Endodermal cell (in vitro differentiated cells): ENCODE data around the gene SCN2B. TPM values are rescaled to one million over a fixed set of nuclear protein-coding genes. Genes with fewer than 3 reads are reported as not detected.

Source experiments
- DNase-seq: peaks from one replicate; pipeline ENCODE4 v3.0.0-alpha.2; 2017
- H3K27ac ChIP-seq: 2 replicates; pipeline ENCODE4 v1.5.1; 2013; ENCODE audit warnings: mild to moderate bottlenecking, low read depth, low read length, moderate library complexity
- H3K27me3 ChIP-seq: 2 replicates; pipeline ENCODE4 v1.6.1; 2013; ENCODE audit warnings: mild to moderate bottlenecking, low read length, moderate library complexity; ENCODE audit not compliant: insufficient read depth, control insufficient read depth, poor library complexity, severe bottlenecking
- H3K36me3 ChIP-seq: 2 replicates; pipeline ENCODE4 v1.7.0; 2013; ENCODE audit warnings: mild to moderate bottlenecking, low read length, moderate library complexity; ENCODE audit not compliant: control insufficient read depth, insufficient read depth
- H3K4me1 ChIP-seq: one replicate; pipeline ENCODE4 v1.7.0; 2013; ENCODE audit warnings: low read length; ENCODE audit not compliant: control insufficient read depth, insufficient read depth
- H3K4me3 ChIP-seq: 2 replicates; pipeline ENCODE4 v1.5.1; 2013; ENCODE audit warnings: mild to moderate bottlenecking, low read length, moderate library complexity
- H3K9ac ChIP-seq: 2 replicates; pipeline ENCODE4 v1.6.1; 2013; ENCODE audit warnings: mild to moderate bottlenecking, low read length, moderate library complexity; ENCODE audit not compliant: poor library complexity, severe bottlenecking; ENCODE audit errors: extremely low read depth
- H3K9me3 ChIP-seq: 2 replicates; pipeline ENCODE4 v1.6.1; 2013; ENCODE audit warnings: mild to moderate bottlenecking, low read length, moderate library complexity; ENCODE audit not compliant: control insufficient read depth
- H3K27ac Mint-ChIP-seq: 2 replicates; pipeline ENCODE4 v1.8.0; 2020; ENCODE audit warnings: mixed read lengths
- H3K27me3 Mint-ChIP-seq: 2 replicates; pipeline ENCODE4 v1.8.0; 2021; ENCODE audit warnings: mild to moderate bottlenecking, mixed read lengths; ENCODE audit not compliant: insufficient read depth
- H3K36me3 Mint-ChIP-seq: 2 replicates; pipeline ENCODE4 v1.8.0; 2020; ENCODE audit warnings: low read depth, mixed read lengths
- H3K4me1 Mint-ChIP-seq: 2 replicates; pipeline ENCODE4 v1.8.0; 2020; ENCODE audit warnings: mixed read lengths
- H3K4me3 Mint-ChIP-seq: 2 replicates; pipeline ENCODE4 v1.8.0; 2020; ENCODE audit warnings: mild to moderate bottlenecking, moderate library complexity, mixed read lengths
- H3K9me3 Mint-ChIP-seq: 2 replicates; pipeline ENCODE4 v1.8.0; 2020; ENCODE audit warnings: mild to moderate bottlenecking, mixed read lengths
- WGBS, 2 experiments: methylation state at CpG; one replicate each; pipeline versions ENCODE4 v1.1.5 to v1.1.7; 2013; ENCODE audit warnings: missing lambda C conversion rate in 2 of 2, mixed read lengths in 1 of 2; ENCODE audit not compliant: insufficient coverage in 1 of 2, insufficient read length in 1 of 2; 5-methylcytosine and 5-hydroxymethylcytosine counted together
- total RNA-seq, 2 donors: library from RNA; stranded (reverse); fragmentation: NEBNext Ultra II Directional in 1 of 2; extraction: Animal tissue kit (Norgen Biotek cat#: 25700) in 1 of 2; gene quantifications; 2 replicates in 1 of 2; 3 replicates in 1 of 2; pipeline ENCODE4 v1.2.1, GENCODE V29; 2021
- TF ChIP-seq, protein P1 (sequence below): fragments of 200-600 bp; sonication (generic); conservative IDR thresholded peaks from 2 replicates; pipeline ENCODE4 v1.5.0; 2021; ENCODE audit warnings: antibody characterized with exemption, mild to moderate bottlenecking

The SCN2B gene
- total RNA-seq, 2 donors from 2014 or later = 0.11 to 0.20 TPM

DNA sequence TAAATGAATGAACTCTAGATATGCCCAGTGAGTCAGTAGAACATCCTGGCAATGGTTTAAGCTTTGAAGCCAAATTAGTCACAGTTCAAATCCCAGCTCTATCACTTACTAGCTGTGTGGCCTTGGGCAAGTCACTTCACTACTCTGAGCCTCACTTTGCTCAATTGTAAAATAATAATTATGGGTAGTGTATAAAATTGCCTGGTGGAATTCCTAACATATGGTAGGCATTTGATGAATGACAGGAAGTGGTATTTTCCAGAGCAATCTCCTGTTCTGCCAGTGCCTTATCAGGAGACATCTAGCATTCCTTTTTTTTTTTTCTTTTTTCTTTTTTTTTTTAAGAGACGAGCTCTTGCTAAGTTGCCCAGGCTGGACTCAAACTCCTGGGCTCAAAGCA is 36.9 kb downstream of the SCN2B start:
- no peaks in the 10 kb centered on the region for H3K9me3 ChIP-seq
- no peaks in the 10 kb centered on the region for H3K36me3 Mint-ChIP-seq
- H3K27me3 Mint-ChIP-seq = peaks cover 70% of the 10 kb centered on the region

DNA sequence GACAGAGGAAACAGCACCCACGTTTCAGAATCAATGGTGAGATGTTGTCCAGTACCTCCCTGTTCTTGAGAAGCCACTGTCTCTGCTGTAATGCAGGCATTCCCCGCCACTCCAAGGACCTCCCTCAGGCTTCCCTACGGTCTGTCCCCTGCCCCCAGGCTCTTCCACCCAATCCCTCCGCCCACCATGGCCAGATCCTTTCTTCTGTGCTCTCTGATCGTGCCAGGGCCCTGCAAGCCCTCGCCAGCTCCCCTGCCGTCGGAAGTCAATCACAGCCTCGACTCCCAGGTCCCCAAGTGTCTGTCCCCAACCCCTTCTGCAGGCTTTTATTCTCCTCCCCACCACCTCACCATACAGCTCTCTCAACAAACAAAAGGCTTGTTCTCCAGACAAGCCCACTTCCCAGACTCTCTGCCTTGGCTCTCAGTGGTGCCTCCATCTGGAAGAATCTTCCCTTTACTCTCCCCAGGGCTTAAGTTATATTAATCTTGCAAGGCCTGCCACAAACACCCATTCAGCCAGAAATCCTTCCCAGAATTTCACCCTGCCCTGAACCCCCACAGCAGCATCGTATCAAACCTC is 37.5 kb downstream of the SCN2B start:
- no peaks in the 10 kb centered on the region for H3K36me3 Mint-ChIP-seq
- Histone ChIP-seq H3K9me3 (no peaks in the 10 kb centered on the region), H3K27ac (no peak overlapping the region), H3K4me1 (no peaks in the 10 kb centered on the region), H3K27me3 (peaks cover 23% of the 10 kb centered on the region), H3K36me3 (no peaks in the 10 kb centered on the region), H3K9ac (no peak overlapping the region), H3K4me3 (no peak overlapping the region)
- H3K9me3 Mint-ChIP-seq = no peaks in the 10 kb centered on the region
- WGBS, 2 experiments = 56 to 70% methylated on average over 3 to 10 of the region's 10 CpGs
- H3K4me3 Mint-ChIP-seq = no peak overlapping the region
- no peak overlapping the region for H3K27ac Mint-ChIP-seq
- TF ChIP-seq, protein P1, sequence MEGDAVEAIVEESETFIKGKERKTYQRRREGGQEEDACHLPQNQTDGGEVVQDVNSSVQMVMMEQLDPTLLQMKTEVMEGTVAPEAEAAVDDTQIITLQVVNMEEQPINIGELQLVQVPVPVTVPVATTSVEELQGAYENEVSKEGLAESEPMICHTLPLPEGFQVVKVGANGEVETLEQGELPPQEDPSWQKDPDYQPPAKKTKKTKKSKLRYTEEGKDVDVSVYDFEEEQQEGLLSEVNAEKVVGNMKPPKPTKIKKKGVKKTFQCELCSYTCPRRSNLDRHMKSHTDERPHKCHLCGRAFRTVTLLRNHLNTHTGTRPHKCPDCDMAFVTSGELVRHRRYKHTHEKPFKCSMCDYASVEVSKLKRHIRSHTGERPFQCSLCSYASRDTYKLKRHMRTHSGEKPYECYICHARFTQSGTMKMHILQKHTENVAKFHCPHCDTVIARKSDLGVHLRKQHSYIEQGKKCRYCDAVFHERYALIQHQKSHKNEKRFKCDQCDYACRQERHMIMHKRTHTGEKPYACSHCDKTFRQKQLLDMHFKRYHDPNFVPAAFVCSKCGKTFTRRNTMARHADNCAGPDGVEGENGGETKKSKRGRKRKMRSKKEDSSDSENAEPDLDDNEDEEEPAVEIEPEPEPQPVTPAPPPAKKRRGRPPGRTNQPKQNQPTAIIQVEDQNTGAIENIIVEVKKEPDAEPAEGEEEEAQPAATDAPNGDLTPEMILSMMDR = peak; percentile 21
- H3K4me1 Mint-ChIP-seq = peaks cover 3% of the 10 kb centered on the region
- H3K27me3 Mint-ChIP-seq = peaks cover 65% of the 10 kb centered on the region
- DNase-seq = no peak

More for the DNA sequence above, 36.9 kb downstream of the SCN2B start:
- no peaks in the 10 kb centered on the region for H3K9me3 Mint-ChIP-seq
- Histone ChIP-seq H3K9ac (no peak overlapping the region), H3K4me1 (no peaks in the 10 kb centered on the region), H3K36me3 (no peaks in the 10 kb centered on the region), H3K27ac (no peak overlapping the region), H3K4me3 (no peak overlapping the region), H3K27me3 (peaks cover 29% of the 10 kb centered on the region)
- peaks cover 3% of the 10 kb centered on the region for H3K4me1 Mint-ChIP-seq
- no peak overlapping the region for H3K4me3 Mint-ChIP-seq
- TF ChIP-seq, protein P1 = no peak
- no peak overlapping the region for H3K27ac Mint-ChIP-seq
- 80 to 82% methylated on average over 1 of the region's 1 CpG for WGBS, 2 experiments
- no peak for DNase-seq

DNA sequence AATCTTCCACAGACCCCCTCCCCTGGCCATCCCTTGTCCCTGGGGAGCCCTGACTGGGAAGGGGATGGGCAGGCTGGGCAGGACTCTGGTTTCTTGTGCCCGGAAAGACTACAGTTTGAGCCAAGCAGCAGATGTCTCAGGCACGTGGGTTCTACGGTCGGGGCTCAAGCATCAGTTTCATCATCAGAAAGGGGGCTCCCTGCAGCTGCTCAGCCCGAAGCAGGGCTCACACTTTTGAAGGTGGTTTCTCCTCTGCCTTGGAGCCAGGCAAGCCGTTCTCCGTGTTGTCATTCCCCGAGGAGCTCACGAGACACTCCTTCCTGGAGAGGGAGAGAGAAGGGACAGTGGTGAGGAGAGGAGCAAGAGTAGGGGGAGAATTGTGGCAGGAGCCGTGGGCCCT is 39.6 kb downstream of the SCN2B start:
- Mint-ChIP-seq H3K27ac (no peak overlapping the region), H3K4me1 (peaks cover 3% of the 10 kb centered on the region), H3K4me3 (no peak overlapping the region), H3K36me3 (no peaks in the 10 kb centered on the region), H3K27me3 (peaks cover 48% of the 10 kb centered on the region), H3K9me3 (no peaks in the 10 kb centered on the region)
- 92 to 93% methylated on average over 5 to 10 of the region's 10 CpGs for WGBS, 2 experiments
- H3K27ac ChIP-seq = no peak overlapping the region
- H3K9me3 ChIP-seq = no peaks in the 10 kb centered on the region
- no peak overlapping the region for H3K9ac ChIP-seq
- H3K4me3 ChIP-seq = no peak overlapping the region
- DNase-seq = no peak
- no peaks in the 10 kb centered on the region for H3K4me1 ChIP-seq
- H3K27me3 ChIP-seq = peaks cover 9% of the 10 kb centered on the region
- H3K36me3 ChIP-seq = no peaks in the 10 kb centered on the region
- TF ChIP-seq, protein P1 = no peak
